ENCODE data around the gene TAF4.
"Not testable (repeated sequence)": the region's sequence is repeated elsewhere in the genome, so short reads cannot be mapped to it uniquely, and the experiment has no call there.

TAF4 gene

GRCh38 chr20:62073323-62073722 lies 7.6 kb upstream of the TAF4 start:
- no peak for DNase-seq (ENCODE audit: low read depth in 2 of 2)

GRCh38 chr20:62071669-62072430 lies 6.2 kb upstream of the TAF4 start:
- DNase-seq (ENCODE audit: low read depth in 2 of 2): not testable (repeated sequence)

GRCh38 chr20:62069741-62070216 lies 4.1 kb upstream of the TAF4 start:
- no peak for DNase-seq (ENCODE audit: low read depth in 2 of 2)

GRCh38 chr20:62068997-62069396 lies 3.3 kb upstream of the TAF4 start:
- no peak for DNase-seq (ENCODE audit: low read depth in 2 of 2)

GRCh38 chr20:62067547-62068260 lies 2.0 kb upstream of the TAF4 start:
- no peak for DNase-seq (ENCODE audit: low read depth in 2 of 2)

GRCh38 chr20:62066983-62067433 lies 1.3 kb upstream of the TAF4 start:
- DNase-seq (ENCODE audit: low read depth in 2 of 2): no peak

- DNase-seq (ENCODE audit: low read depth in 2 of 2): peak in 1 of 2 experiments; percentile 33
These were observed 780 bp upstream of the TAF4 start for GRCh38 chr20:62066339-62066982.

- no peak for DNase-seq (ENCODE audit: low read depth in 2 of 2)
These were observed 659 bp downstream of the TAF4 start for GRCh38 chr20:62064770-62065673.

- DNase-seq (ENCODE audit: low read depth in 2 of 2): no peak
These were observed 1.5 kb downstream of the TAF4 start for GRCh38 chr20:62063981-62064769.

GRCh38 chr20:62063315-62063980 lies 2.2 kb downstream of the TAF4 start:
- no peak for DNase-seq (ENCODE audit: low read depth in 2 of 2)

GRCh38 chr20:62062661-62063314 lies 2.9 kb downstream of the TAF4 start:
- DNase-seq (ENCODE audit: low read depth in 2 of 2): no peak

- DNase-seq (ENCODE audit: low read depth in 2 of 2): no peak
These were observed 3.7 kb downstream of the TAF4 start for GRCh38 chr20:62061851-62062423.

GRCh38 chr20:62060631-62061541 lies 4.8 kb downstream of the TAF4 start:
- no peak for DNase-seq (ENCODE audit: low read depth in 2 of 2)

GRCh38 chr20:62059920-62060630 lies 5.6 kb downstream of the TAF4 start:
- no peak for DNase-seq (ENCODE audit: low read depth in 2 of 2)

GRCh38 chr20:62059401-62059800 lies 6.3 kb downstream of the TAF4 start:
- DNase-seq (ENCODE audit: low read depth in 2 of 2): no peak

- no peak for DNase-seq (ENCODE audit: low read depth in 2 of 2)
These were observed 6.7 kb downstream of the TAF4 start for GRCh38 chr20:62058941-62059340.

GRCh38 chr20:62056975-62057374 lies 8.7 kb downstream of the TAF4 start:
- DNase-seq (ENCODE audit: low read depth in 2 of 2): no peak
